Hindlimb muscle (tissue), 1 donor: ENCODE measurements around the gene SYAP1. TPM values are rescaled to one million over a fixed set of nuclear protein-coding genes. Genes with fewer than 3 reads are reported as not detected.
"Not testable (repeated sequence)": the region's sequence is repeated elsewhere in the genome, so short reads cannot be mapped to it uniquely, and the experiment has no call there.

Experiments
- DNase-seq: peaks from one replicate; pipeline ENCODE4 v3.0.0-alpha.2; 2013
- polyA plus RNA-seq: library from polyadenylated mRNA; unstranded; fragments of 120-200 nt; gene quantifications from one replicate; pipeline ENCODE4 v1.2.1, GENCODE V29; 2013; ENCODE audit not compliant: insufficient read length

The SYAP1 gene
- polyA plus RNA-seq, 1 donor = 15.9 TPM

DNA sequence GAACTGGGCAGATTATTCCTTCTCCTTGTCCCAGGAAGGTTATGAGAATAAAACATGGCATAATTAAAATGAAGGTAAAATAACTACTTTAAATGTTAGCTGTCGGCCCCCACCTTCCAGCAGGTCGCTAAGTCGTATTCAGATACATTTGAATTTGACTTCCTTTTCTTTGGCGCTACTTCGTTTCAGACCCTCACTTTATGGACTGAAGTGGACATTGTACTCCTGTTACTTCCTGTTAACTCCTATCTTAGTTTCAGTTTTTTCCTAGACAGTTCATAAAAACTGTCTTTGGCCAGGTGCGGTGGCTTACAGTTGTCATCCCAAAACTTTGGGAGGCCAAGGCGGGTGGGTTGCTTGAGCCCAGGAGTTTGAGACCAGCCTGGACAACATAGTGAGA, 5.7 kb downstream of the SYAP1 start:
- DNase-seq = no peak

DNA sequence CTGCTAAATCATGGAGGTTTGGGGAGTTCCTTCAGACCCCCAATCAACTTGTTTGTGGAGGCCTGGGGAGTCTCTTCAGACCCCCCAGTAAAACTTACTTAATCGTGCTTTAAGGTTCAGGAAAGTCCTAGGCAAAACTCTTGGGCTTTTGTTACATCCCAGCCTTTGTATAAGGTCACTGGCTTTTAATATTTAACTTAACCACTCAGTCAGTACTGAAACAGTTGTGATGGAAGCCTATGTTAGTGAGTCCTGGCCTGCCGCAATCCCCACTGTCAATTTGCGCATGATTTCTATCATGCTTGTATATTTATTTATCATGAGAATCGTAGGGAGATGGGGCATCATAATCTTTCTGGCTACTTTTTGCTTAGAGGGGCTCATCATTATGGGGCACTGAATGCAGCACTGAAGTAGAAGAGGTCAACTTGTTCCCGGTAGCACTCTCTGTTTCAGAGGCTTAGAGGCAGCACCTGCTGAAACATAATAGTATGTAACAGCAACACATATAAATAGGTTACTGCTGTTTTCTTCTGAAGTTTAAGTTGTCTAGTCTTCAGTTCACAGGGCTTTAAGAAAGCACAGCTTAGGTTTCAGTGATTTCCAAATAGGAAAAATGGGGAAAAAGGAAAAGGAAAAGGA, 7.1 kb downstream of the SYAP1 start:
- not testable (repeated sequence) for DNase-seq

DNA sequence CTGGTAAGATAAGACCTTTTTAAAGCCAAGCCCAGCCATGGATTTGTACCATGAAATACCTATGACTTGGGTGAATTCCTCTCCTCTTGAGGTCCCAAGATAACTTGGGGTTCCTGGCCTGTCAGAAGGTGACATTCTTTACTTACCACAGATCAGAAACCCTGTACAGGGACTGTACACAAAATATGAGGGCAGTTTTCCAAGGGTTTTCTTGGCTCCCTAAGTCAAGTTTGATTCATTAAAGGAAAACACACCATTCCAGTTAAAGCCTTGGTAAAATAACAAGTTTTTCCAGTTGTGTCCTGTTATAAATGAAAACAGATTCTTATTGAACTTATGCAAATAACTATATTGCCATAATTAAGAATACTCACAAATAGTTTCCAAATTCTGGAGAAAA, 8.2 kb downstream of the SYAP1 start:
- DNase-seq = no peak

DNA sequence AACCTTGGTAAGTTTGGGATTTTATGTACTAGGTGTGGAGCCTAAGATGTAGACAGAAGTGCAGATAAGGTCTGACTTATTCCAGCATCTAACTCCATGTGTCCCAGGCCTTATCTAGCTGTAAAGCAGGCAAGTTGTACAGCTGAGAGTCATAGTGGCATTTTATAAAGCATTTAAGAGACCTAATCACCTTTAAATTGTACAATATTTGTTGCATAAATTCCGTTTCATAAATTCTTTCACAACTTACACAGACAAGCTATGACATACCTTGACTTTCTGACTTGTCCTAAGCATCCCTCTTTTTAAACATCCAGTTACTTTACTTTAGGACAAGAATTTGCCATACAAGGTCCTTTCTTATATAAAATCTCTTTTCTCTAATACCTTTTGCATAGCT, 11.0 kb downstream of the SYAP1 start:
- DNase-seq = no peak

DNA sequence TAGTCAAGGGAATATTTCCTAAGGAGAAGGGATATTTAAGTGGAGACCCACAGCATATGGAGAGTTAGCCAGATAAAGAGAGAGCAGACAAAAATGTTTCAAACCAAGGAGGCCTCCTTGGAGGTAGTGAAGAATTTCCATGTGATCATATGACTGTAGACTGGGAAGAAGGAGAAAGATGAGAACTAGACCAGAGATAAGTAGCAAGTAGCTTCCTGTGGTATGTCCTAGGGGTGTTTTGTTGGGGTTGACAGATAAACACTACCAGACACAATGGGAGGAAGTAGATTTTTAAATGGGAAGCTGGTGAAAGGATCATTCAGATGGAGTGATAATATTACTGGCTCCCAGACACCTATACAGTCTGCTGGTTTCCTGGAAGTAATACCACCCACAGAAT, 13.6 kb downstream of the SYAP1 start:
- DNase-seq = no peak

DNA sequence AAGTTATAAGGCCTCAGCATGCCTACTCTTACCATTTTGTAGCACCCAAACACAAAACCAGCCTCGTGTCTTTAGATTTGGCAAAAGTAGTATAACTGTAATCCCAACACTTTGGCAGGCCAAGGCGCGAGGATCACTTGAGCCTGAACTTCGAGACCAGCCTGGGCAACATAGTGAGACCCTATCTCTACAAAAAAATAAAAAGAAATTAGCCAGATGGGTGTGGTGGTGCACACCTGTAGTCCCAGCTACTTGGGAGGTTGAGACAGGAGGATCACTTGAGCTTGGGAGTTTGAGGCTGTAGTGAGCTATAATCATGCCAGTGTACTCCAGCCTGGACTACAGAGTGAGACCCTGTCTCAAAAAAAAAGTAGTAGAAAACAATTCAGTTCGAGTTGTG, 17.6 kb downstream of the SYAP1 start:
- no peak for DNase-seq

DNA sequence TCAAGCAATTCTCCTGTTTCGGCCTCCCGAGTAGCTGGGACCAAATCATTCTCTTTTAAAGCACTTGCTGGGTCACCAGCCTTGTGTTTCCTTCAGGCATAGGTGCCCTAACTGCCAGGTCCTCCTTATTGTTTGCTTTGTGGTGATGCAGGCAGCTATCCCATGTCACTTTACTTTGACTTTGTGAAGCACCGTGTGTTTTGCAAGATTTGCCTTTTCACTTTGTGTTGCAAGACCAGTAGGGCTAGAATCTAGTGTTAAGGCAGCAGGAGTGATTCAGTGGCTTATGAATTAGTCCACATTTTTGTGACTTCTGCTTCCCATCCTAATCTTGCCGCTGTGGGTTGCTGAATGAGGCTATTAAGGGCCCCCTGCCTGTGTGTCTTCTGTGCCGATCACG, 20.2 kb downstream of the SYAP1 start:
- DNase-seq = no peak

DNA sequence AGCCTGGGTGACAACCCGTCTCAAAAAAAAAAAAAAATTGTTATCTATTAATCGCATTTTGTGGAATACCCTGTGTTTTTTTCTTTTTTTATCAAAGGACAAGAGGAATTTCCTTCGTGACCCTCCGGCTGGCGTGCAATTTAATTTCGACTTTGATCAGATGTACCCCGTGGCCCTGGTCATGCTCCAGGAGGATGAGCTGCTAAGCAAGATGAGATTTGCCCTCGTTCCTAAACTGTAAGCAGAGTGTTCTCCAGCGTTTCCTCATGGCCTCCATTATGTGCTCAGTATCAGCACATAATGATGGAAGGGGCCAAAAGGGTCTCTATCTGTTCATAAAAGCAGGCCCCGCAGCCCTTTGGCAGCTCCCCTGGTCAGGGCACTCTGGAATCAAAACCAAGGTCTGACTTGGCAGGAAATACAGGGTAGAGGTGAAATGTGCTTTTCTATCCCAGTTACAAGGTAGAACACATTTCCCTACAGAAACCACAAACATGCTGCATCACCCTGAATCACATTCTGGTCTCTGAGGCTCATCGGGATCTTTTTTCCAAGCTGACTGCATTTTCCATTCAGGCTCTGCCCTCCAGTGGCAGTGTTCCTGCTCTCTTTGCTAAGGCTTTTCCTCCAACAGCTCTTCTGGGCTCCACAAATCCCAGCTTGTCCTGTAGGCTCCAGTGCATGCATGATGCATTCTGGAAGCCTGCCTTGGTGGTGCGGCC, 24.4 kb downstream of the SYAP1 start:
- DNase-seq = no peak

DNA sequence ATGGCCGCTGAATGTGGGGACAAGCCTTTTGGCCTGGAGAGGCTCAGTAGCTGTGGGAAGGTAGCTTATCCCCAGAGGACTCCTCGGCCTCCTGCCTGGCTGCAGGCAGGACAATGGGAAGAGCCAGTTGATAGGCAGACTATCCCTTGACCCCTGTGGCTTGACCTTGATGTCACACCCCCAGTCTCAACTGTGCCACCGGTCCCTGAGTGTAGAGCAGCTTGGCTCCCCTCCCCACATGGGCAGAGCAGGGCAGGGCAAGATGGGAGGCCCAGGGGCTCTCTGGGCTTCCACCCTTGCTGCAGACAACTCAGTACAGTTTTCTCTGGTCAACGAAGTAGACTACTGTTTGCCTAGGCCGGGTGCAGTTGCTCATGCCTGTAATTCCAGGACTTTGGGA, 25.7 kb downstream of the SYAP1 start:
- DNase-seq = no peak

DNA sequence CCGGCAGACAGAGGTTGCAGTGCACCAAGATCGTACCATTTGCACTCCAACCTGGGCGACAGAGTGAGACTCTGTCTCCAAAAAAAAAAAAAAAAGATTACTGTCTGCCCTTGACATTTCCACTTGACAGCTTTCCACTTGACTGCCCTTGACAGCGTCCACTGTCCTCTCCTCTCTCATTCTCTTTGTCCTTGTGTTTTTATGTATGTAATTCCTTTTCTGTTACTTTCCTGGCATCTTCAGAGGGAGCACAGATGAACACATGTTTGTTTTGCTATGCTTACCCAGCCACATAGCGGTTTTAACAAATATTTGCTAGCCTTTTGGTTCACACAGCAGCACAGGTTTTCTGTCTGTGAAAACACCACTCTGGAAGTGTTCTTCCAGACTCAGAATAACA, 26.2 kb downstream of the SYAP1 start:
- DNase-seq = no peak

DNA sequence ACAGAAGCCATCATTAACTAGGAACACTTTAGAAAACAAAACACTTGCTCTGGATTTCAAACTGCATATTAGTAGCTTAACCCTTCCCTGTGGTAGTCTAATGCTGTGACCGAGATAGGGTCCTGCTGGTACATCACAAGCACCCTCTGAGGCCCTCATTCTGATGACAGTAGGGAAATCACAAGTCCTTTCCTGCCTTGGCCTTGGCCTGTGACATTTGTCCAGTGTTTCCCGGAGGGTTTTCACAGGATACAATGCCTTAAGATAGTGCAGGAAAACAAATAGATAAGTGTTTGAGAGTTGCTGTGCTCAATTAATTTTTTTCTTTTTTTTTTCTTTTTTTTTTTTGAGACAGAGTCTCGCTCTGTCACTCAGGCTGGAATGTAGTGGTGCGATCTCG, 29.0 kb downstream of the SYAP1 start:
- DNase-seq = no peak

DNA sequence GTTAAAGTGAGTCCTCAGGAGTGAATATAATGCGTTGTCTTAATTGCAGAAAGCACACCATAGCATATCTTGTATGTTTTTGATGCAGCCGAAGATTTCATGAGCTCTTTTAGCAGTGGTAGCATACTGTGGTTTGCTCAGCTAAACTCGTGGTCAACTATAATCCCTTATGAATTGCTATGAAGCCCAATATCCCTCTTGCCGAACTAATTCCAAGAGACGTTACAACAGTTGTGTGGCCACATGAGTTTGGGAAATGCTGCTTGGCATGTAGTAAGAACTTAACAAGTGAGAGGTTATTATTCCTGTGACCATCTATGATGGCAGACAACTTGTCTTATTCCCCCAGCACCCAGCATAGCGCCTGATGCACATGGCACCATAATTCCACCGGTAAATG, 30.7 kb downstream of the SYAP1 start:
- no peak for DNase-seq

DNA sequence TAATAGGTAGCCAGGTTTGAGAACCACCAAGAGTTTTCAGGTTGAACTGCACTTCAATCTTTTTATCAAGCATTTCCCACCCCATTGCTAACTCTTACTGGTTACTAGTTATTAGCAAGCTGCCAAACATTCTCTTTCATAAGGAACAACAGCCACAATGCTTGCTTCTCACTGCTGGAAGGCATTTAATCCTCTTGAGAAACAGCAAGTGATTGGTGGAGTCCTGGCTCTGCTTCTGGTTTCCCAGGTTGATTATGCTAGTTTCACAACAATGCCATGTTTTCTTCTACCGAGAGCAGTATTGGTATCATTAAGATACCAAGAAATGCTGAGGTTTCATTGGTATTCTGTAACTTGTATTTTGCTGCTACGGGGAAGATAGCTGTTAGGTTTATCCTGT, 34.6 kb downstream of the SYAP1 start:
- no peak for DNase-seq

DNA sequence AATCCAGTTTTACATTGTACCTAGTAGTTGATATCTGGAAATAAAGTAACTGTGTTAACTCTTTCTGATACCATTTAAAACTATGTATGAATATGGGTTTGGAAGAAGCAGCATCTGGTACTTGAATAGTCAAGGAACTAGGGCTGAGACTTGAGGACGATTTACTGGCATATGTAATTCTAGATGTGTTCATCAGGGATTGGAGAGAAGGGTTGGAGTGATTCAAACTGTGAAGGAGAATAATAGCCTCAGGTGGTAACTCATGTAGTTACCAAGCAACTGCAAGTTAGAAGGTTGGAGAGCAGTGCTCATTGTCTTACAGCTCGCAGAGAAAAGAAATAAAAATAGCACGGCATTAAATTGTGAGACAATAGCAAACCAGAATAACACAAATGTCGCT, 37.3 kb downstream of the SYAP1 start:
- DNase-seq = no peak

DNA sequence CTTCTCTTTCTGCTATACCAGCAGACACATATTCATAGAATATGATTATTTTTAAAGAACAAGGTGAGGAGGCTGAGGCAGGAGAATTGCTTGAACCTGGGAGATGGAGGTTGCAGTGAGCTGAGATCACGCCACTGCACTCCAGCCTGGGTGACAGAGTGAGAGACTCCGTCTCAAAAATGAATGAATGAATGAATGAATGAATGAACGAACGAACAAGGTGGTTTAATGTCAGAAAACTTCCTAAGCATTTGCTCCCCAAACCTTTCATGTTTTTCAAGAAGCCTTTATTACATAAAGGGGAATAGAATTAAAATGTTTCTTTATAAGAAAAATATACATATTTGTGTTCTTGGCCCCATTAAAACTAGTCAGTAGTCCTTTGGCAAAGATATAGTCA, 42.1 kb downstream of the SYAP1 start:
- DNase-seq = not testable (repeated sequence)

DNA sequence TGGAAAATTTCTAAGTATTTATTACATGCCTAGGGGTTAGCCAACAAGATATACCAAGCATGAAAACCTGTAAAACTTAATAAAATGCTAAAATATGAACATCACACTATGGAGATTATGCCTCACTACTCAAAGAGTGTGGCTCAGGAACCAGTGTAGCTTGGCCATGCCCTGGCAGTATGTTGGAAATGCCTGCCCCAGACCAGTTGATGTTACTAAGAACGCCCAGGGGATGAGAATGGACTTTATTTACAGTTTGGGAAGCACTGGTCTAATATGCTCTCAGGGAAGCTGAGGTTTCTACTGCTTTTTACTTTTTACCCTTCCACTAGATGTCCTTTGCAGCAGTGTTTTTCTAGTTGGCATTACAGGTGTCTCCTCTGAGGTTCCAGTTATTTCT, 43.2 kb downstream of the SYAP1 start:
- no peak for DNase-seq

DNA sequence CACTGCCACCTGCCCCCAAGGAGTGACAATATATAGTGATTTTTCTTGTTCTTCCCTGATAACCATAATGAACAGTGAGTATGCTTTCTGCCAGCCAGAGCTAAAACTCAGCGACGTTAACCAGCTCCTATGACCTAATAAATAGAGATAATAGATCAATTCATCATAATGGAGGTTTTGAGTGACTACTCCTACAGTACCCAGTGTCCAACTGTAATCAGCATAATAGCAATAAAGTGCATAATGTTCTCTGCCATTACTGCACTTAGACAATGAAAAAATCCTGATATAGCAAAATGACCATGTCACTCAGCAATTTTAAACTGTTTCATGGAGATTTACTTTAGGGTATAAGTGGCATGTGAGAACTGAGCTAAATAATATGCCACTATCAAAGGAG, 46.2 kb downstream of the SYAP1 start:
- DNase-seq = no peak

DNA sequence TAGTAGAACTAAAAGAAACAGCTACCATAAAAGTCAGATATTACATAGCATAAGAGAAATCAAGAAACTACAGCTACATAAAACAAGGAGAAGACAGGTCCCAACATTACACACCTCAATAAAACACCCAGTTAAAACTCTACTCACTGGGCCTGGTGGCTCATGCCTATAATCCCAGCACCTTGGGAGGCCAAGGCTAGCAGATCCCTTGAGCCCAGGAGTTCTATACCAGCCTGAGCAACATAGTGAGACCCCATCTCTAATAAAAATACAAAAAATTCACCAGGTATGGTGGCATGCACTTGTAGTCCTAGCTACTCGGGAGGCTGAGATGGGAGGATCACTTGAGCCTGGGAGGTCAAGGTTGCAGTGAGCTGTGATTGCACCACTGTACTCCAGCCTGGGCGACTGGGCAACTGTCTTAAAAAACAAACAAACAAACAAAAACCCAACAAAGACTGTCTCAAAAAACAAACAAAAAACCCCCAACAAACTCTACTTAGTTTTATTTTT, 51.6 kb downstream of the SYAP1 start:
- DNase-seq = no peak

DNA sequence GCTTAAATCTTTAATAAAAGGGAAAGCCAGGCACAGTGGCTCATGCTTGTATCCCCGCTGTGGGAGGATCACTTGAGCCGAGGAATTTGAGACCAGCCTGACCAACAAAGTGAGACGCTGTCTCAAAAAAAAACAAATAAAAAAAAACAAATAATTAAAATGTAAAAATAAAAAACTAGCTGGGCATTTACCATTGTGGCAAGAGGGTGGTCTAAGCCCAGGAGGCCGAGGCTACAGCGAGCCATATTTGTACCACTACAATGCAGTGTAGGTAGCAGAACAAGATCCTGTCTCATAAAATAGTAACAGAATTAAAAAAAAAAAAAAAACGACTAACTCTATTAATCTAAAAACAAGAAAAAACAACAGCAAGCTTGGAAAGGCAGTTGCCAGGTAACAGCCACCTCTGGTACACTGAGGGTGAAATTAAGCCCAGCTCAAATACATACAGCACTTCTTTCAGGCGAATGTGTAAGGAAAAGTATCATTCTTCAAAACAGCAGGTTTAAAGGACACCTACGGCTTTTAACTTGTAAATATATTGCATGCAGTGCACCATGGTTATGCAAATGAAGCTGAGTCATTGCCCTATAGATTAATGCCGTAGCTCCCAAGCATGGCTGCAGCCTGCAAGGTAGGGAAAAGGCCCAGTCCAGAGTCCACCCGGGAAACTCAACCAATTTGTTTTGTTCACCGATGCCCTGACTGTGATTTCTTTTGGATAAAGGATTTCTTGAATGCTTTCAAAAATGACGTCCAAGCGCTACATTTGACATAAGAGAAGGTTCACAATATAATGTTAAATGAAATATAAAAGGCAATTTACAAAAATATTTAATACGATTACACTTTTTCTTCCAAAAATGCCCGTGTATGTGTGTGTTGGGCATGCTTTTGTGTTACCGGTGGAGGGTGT, 52.3 kb downstream of the SYAP1 start:
- no peak for DNase-seq

DNA sequence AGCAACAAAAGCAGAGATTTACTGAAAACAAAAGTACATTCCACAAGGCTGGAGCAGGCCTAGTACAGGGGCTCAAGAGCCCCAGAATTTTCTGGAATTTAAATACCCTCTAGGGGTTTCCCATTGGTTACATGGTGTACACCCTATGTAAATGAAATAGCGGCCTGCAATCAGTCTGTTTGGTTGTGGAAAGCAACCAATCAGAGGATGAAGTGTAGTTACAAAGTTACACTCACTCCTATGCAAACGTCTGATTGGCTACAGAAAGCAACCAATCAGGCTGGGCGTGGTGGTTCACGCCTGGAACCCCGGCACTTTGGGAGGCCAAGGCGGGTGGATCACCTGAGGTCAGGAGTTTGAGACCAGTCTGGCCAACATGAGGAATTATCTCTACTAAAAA, 53.0 kb downstream of the SYAP1 start:
- DNase-seq = no peak

DNA sequence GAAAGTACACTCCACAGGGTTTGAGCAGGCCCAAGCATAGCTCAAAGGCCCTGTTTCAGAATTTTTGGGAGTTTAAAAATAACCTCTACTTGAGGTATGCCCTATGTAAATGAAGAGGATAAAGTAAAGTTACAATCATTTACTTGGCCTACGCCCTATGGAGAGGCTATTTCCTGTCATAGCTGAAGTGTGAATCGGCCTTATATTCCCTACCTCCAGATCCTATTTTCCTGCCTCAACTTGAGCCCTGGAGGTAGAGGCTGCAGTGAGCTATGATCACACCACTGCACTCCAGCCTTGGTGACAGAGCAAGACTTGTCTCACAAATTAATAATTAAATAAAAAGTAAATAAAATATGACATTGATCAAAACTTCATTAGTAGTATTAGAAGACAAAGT, 55.3 kb downstream of the SYAP1 start:
- no peak for DNase-seq

DNA sequence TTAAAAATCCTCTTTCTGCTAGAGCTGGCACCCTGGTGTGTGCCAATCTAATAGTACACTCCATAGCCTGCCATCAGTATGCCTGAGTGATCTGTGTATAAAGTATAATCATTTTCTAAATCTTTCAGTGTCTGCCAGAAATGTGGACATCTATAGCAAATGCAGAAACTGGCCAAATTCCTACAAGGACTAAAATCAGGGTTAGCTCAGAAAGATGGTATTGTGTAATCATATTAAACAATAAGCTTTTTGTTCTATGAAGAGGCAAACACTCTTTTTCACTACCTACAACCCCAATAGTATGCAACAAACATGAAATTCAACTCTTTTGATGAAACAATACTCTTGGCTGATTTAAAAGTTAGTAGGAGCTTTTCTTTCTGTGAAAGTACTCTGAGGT, 59.1 kb downstream of the SYAP1 start:
- no peak for DNase-seq

DNA sequence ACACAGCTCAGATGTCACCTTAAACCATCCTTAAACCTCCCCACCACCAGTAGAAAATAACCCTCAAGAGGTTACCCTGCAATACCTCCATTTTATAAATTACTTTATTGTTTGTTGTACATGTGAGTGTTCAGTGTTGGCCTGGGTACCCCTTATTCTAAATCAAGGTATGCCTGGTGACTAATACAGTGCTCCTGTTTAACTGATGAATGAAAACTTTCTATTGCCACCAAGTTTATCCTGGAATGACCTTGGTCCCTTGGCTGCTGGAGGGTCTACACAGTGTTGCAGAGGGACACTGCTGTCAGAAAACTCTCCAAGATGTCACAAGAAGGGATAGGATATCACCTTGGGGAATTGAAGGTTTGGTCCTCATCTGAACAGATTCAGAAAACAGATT, 59.6 kb downstream of the SYAP1 start:
- DNase-seq = no peak
